Gastroesophageal sphincter (tissue), 4 donors: ENCODE measurements around the gene LEPROT. TPM values are rescaled to one million over a fixed set of nuclear protein-coding genes. Genes with fewer than 3 reads are reported as not detected.

Experiments used
- ATAC-seq: fragments of 150-250 bp; one replicate; pipeline ENCODE4 v1.9.1; 2016; ENCODE audit warnings: mild to moderate bottlenecking, moderate library complexity
- H3K27ac ChIP-seq, 4 donors: fragments of 200-600 bp; sonication (generic) in 3 of 4; 1 replicate in 3 of 4; 2 replicates in 1 of 4; pipeline ENCODE4 v1.5.1; 2016 to 2019
- H3K27me3 ChIP-seq: fragments of 200-600 bp; sonication (generic); one replicate; pipeline ENCODE4 v1.5.1; 2019
- H3K36me3 ChIP-seq, 2 donors: fragments of 200-600 bp; sonication (generic); one replicate each; pipeline ENCODE4 v1.5.1; 2019; ENCODE audit warnings: control low read depth in 1 of 2
- H3K4me1 ChIP-seq, 3 donors: fragments of 200-600 bp; sonication (generic); 1 replicate in 2 of 3; 2 replicates in 1 of 3; pipeline ENCODE4 v1.5.1; 2016 to 2019; ENCODE audit warnings: control low read depth in 2 of 3
- H3K4me3 ChIP-seq, 2 donors: fragments of 200-600 bp; sonication (generic); one replicate each; pipeline ENCODE4 v1.5.1; 2019; ENCODE audit warnings: mild to moderate bottlenecking in 1 of 2, moderate library complexity in 1 of 2
- H3K9me3 ChIP-seq, 3 donors: fragments of 200-600 bp; sonication (generic); one replicate each; pipeline ENCODE4 v1.5.1; 2017 to 2019; ENCODE audit warnings: control low read depth in 2 of 3
- EP300 ChIP-seq: sonication (generic); formaldehyde crosslinking; IDR thresholded peaks from one replicate; pipeline ENCODE4 v1.6.1; 2017; ENCODE audit warnings: antibody characterized with exemption, mild to moderate bottlenecking
- POLR2A ChIP-seq, 2 donors: fragments of 450-650 bp; IDR thresholded peaks; one replicate each; pipeline ENCODE4 v1.6.1; 2017; ENCODE audit warnings: antibody characterized with exemption in 2 of 2, mild to moderate bottlenecking in 2 of 2, moderate library complexity in 1 of 2
- POLR2AphosphoS5 ChIP-seq: sonication (generic); formaldehyde crosslinking; IDR thresholded peaks from one replicate; pipeline ENCODE4 v1.6.1; 2017; ENCODE audit warnings: antibody characterized with exemption
- WGBS, 2 donors: methylation state at CpG; one replicate each; pipeline ENCODE4 v1.1.5; 2018; ENCODE audit warnings: low coverage in 1 of 2; 5-methylcytosine and 5-hydroxymethylcytosine counted together
- total RNA-seq, 4 donors: library from RNA; depleted of rRNA; stranded (reverse); fragments of >200 nt; gene quantifications; one replicate each; pipeline ENCODE4 v1.1.0, GENCODE V29; 2016
- TF ChIP-seq, protein P1 (sequence below), 4 experiments: fragments of 200-600 bp in 2 of 4; fragments of 450-650 bp in 2 of 4; sonication (generic) in 1 of 4; IDR thresholded peaks; one replicate each; pipeline ENCODE4 v1.5.1; 2017 to 2019; ENCODE audit warnings: antibody characterized with exemption in 4 of 4, mild to moderate bottlenecking in 2 of 4, moderate library complexity in 2 of 4

LEPROT gene
- total RNA-seq, 4 donors from 2014 or later: 66.3 to 106 (median 72.9) TPM

GRCh38 chr1:65429806-65430205 lies 9.3 kb downstream of the LEPROT start:
- peak overlapping the region in 3 of 4 donors; percentile 2 to 58 (median 25) for H3K27ac ChIP-seq
- no peaks in the 10 kb centered on the region for H3K9me3 ChIP-seq
- no peaks in the 10 kb centered on the region for H3K27me3 ChIP-seq
- peak; percentile 36 for ATAC-seq
- H3K4me3 ChIP-seq: no peak overlapping the region
- peaks cover 0 to 35% (median 0%) of the 10 kb centered on the region in 3 donors for H3K4me1 ChIP-seq
- TF ChIP-seq POLR2AphosphoS5 (peak; percentile 37), EP300 (no peak)
- 49 to 50% methylated on average over 7 of the region's 7 CpGs for WGBS, 2 donors
- H3K36me3 ChIP-seq: peaks cover 3 to 79% of the 10 kb centered on the region in 2 donors

- Histone ChIP-seq H3K36me3 (peaks cover 0 to 69% of the 10 kb centered on the region in 2 donors), H3K4me1 (peaks cover 0 to 31% (median 5%) of the 10 kb centered on the region in 3 donors), H3K27me3 (no peaks in the 10 kb centered on the region), H3K9me3 (no peaks in the 10 kb centered on the region), H3K27ac (peak overlapping the region in 2 of 4 donors; percentile 9 to 58), H3K4me3 (no peak overlapping the region)
- no peak for TF ChIP-seq POLR2AphosphoS5
- TF ChIP-seq, protein P1, sequence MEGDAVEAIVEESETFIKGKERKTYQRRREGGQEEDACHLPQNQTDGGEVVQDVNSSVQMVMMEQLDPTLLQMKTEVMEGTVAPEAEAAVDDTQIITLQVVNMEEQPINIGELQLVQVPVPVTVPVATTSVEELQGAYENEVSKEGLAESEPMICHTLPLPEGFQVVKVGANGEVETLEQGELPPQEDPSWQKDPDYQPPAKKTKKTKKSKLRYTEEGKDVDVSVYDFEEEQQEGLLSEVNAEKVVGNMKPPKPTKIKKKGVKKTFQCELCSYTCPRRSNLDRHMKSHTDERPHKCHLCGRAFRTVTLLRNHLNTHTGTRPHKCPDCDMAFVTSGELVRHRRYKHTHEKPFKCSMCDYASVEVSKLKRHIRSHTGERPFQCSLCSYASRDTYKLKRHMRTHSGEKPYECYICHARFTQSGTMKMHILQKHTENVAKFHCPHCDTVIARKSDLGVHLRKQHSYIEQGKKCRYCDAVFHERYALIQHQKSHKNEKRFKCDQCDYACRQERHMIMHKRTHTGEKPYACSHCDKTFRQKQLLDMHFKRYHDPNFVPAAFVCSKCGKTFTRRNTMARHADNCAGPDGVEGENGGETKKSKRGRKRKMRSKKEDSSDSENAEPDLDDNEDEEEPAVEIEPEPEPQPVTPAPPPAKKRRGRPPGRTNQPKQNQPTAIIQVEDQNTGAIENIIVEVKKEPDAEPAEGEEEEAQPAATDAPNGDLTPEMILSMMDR (IDR thresholded peaks at IDR 0.05): peak; percentile 27 to 62 (median 52)
- ATAC-seq: no peak
- 0 to 38% methylated on average over 1 of the region's 1 CpG for WGBS, 2 donors
Observed at GRCh38 chr1:65431111-65431705, 10.7 kb downstream of the LEPROT start.

- no peaks in the 10 kb centered on the region for H3K27me3 ChIP-seq
- peaks cover 0 to 35% (median 5%) of the 10 kb centered on the region in 3 donors for H3K4me1 ChIP-seq
- peaks cover 0 to 51% of the 10 kb centered on the region in 2 donors for H3K36me3 ChIP-seq
- H3K9me3 ChIP-seq: no peaks in the 10 kb centered on the region
- H3K27ac ChIP-seq: no peak overlapping the region
- TF ChIP-seq POLR2A (IDR thresholded peaks at IDR 0.05) (no peak), EP300 (no peak), POLR2AphosphoS5 (no peak)
- TF ChIP-seq, protein P1 (IDR thresholded peaks at IDR 0.05): no peak
- WGBS, 2 donors: 71 to 73% methylated on average over 7 to 8 of the region's 8 CpGs
- ATAC-seq: no peak
- no peak overlapping the region for H3K4me3 ChIP-seq
Observed at GRCh38 chr1:65432918-65433317, 12.4 kb downstream of the LEPROT start.

DNA sequence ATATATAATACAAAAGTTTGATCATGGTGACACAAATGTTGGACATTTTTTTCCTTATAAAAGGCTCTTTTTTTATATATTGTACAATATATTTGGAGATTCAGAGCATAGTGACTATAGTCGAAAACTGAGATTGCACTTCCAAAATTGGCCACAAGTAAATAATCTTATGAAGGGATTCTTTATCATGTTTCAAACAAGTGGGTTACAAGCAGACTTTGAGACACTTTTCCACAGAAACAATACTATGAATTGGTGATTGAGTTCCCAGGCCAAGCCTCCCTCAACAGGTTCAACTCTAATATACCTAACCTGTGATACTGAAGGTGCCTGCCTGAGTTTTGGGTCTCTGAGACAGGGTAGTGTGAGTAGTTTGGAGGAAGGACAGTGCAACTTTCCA lies 13.8 kb downstream of the LEPROT start:
- H3K4me1 ChIP-seq: peaks cover 0 to 35% (median 5%) of the 10 kb centered on the region in 3 donors
- H3K4me3 ChIP-seq: no peak overlapping the region
- no peaks in the 10 kb centered on the region for H3K27me3 ChIP-seq
- H3K27ac ChIP-seq: no peak overlapping the region
- H3K9me3 ChIP-seq: no peaks in the 10 kb centered on the region
- WGBS, 2 donors: 67 to 70% methylated on average over 1 of the region's 1 CpG
- TF ChIP-seq, protein P1 (IDR thresholded peaks at IDR 0.05): no peak
- TF ChIP-seq EP300: no peak
- no peak for TF ChIP-seq POLR2AphosphoS5
- no peak for TF ChIP-seq POLR2A (IDR thresholded peaks at IDR 0.05)
- no peak for ATAC-seq
- peaks cover 0 to 40% of the 10 kb centered on the region in 2 donors for H3K36me3 ChIP-seq

GRCh38 chr1:65434760-65435159 lies 14.3 kb downstream of the LEPROT start:
- 76 to 96% methylated on average over 2 to 3 of the region's 3 CpGs for WGBS, 2 donors
- Histone ChIP-seq H3K4me3 (no peak overlapping the region), H3K27me3 (no peaks in the 10 kb centered on the region), H3K27ac (no peak overlapping the region), H3K36me3 (peaks cover 0 to 38% of the 10 kb centered on the region in 2 donors), H3K9me3 (no peaks in the 10 kb centered on the region), H3K4me1 (peaks cover 0 to 33% (median 5%) of the 10 kb centered on the region in 3 donors)
- ATAC-seq: no peak
- TF ChIP-seq POLR2A (IDR thresholded peaks at IDR 0.05): no peak
- no peak for TF ChIP-seq POLR2AphosphoS5
- no peak for TF ChIP-seq EP300
- TF ChIP-seq, protein P1 (IDR thresholded peaks at IDR 0.05): no peak
